ENCODE measurements around the gene ANKS1A. TPM values are rescaled to one million over a fixed set of nuclear protein-coding genes. Genes with fewer than 3 reads are reported as not detected.

ANKS1A gene
- total RNA-seq, 2 donors from 2014 or later, result 12.2 to 15.0 TPM

- Mint-ChIP-seq H3K36me3 (no peaks in the 10 kb centered on the region), H3K27me3 (no peaks in the 10 kb centered on the region), H3K27ac (no peak overlapping the region), H3K9me3 (no peaks in the 10 kb centered on the region), H3K4me3 (no peak overlapping the region), H3K4me1 (ENCODE audit: low read depth in 2 of 2) (peaks cover 0 to 9% of the 10 kb centered on the region in 2 donors)
- no peak for DNase-seq (ENCODE audit: low spot score)
- ATAC-seq, result no peak
Measured at GRCh38 chr6:35025232-35026188, 136.5 kb downstream of the ANKS1A start.

DNA sequence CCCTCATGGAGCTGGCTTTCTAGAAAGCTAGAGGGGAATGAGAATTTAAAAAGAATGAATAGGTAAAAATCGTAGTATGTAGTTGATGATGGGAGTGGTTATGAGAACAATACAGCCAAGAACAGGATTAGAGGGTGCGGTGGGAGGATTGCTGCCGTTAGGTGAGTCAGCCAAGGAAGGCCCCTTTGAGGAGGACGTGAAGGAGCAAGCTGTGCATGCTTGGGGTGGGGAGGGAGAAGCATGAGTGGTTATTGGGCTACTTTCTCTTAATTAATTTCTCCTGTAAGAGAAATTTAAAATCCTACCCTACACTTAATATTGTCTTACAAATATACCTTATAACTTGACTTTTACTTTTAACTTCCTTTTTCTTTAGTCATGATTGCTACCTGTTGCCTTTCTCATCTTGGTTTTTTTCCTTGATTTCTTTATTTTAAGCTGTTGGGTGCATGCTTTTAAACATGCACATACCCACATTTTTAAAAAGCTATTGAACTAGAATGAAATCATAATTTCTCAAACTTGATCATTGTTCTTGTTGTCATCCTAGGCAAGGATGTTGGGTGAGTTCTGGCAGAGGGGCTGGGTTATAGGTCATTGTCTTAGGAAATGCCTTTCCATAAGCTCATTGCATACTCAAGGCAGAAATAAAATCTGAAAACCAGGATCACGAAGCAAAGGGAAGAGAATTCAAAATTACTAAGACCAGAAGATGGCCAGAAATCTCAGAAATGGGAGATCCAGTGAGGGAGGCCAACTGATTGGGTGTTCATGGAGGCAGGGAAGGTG lies 137.6 kb downstream of the ANKS1A start:
- Mint-ChIP-seq H3K9me3 (no peaks in the 10 kb centered on the region), H3K27me3 (no peaks in the 10 kb centered on the region)

GRCh38 chr6:35027807-35028206 lies 138.8 kb downstream of the ANKS1A start:
- Mint-ChIP-seq H3K4me1 (ENCODE audit: low read depth in 2 of 2) (peaks cover 0 to 9% of the 10 kb centered on the region in 2 donors), H3K27me3 (no peaks in the 10 kb centered on the region), H3K4me3 (no peak overlapping the region), H3K27ac (no peak overlapping the region), H3K9me3 (no peaks in the 10 kb centered on the region), H3K36me3 (no peaks in the 10 kb centered on the region)
- DNase-seq (ENCODE audit: low spot score), result no peak
- no peak for ATAC-seq

More for the DNA sequence above, 137.6 kb downstream of the ANKS1A start:
- ATAC-seq (no peak), DNase-seq (ENCODE audit: low spot score) (no peak)
- no peak overlapping the region for H3K4me3 Mint-ChIP-seq
- no peaks in the 10 kb centered on the region for H3K36me3 Mint-ChIP-seq
- peaks cover 0 to 9% of the 10 kb centered on the region in 2 donors for H3K4me1 Mint-ChIP-seq (ENCODE audit: low read depth in 2 of 2)
- no peak overlapping the region for H3K27ac Mint-ChIP-seq

GRCh38 chr6:35028781-35029769 lies 140.0 kb downstream of the ANKS1A start:
- Mint-ChIP-seq H3K9me3 (no peaks in the 10 kb centered on the region), H3K27me3 (no peaks in the 10 kb centered on the region), H3K4me3 (no peak overlapping the region), H3K36me3 (no peaks in the 10 kb centered on the region), H3K4me1 (ENCODE audit: low read depth in 2 of 2) (peaks cover 0 to 9% of the 10 kb centered on the region in 2 donors), H3K27ac (no peak overlapping the region)
- DNase-seq (ENCODE audit: low spot score) (no peak), ATAC-seq (no peak)

DNA sequence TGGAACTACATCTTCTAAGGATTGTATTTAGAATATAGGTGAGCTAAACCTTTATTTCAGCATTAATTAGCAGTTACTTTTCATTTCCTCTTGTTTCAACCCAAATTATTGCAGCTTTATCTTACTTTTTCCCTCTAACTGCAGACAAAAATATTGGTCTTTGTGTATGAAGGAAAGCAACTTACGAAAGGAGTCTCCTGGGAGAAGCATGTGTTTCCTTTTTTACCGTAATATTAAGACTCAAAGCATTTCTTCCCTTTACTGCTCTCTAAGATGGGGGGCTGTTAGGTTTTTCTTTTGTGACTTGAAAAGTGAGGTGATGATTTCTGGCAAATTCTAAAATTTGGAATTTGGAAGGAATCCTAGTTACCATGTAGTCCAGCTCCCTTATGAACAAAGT lies 141.0 kb downstream of the ANKS1A start:
- no peak for DNase-seq (ENCODE audit: low spot score)
- H3K4me3 Mint-ChIP-seq, result no peak overlapping the region
- H3K36me3 Mint-ChIP-seq, result no peaks in the 10 kb centered on the region
- no peaks in the 10 kb centered on the region for H3K9me3 Mint-ChIP-seq
- no peak overlapping the region for H3K27ac Mint-ChIP-seq
- no peaks in the 10 kb centered on the region for H3K27me3 Mint-ChIP-seq
- H3K4me1 Mint-ChIP-seq (ENCODE audit: low read depth in 2 of 2), result peaks cover 6 to 15% of the 10 kb centered on the region in 2 donors
- no peak for ATAC-seq

- Mint-ChIP-seq H3K4me1 (ENCODE audit: low read depth in 2 of 2) (peaks cover 6 to 11% of the 10 kb centered on the region in 2 donors), H3K4me3 (no peak overlapping the region), H3K27me3 (no peaks in the 10 kb centered on the region), H3K27ac (no peak overlapping the region), H3K9me3 (no peaks in the 10 kb centered on the region), H3K36me3 (no peaks in the 10 kb centered on the region)
- ATAC-seq (no peak), DNase-seq (ENCODE audit: low spot score) (no peak)
Measured at GRCh38 chr6:35031611-35032529, 142.8 kb downstream of the ANKS1A start.

- no peaks in the 10 kb centered on the region for H3K27me3 Mint-ChIP-seq
- DNase-seq (ENCODE audit: low spot score) (no peak), ATAC-seq (no peak)
- no peaks in the 10 kb centered on the region for H3K9me3 Mint-ChIP-seq
- H3K27ac Mint-ChIP-seq, result no peak overlapping the region
- H3K36me3 Mint-ChIP-seq, result no peaks in the 10 kb centered on the region
- H3K4me3 Mint-ChIP-seq, result no peak overlapping the region
- H3K4me1 Mint-ChIP-seq (ENCODE audit: low read depth in 2 of 2), result peaks cover 6% of the 10 kb centered on the region in 2 donors
Measured at GRCh38 chr6:35033683-35034082, 144.6 kb downstream of the ANKS1A start.

GRCh38 chr6:35034411-35035191 lies 145.5 kb downstream of the ANKS1A start:
- no peak overlapping the region for H3K27ac Mint-ChIP-seq
- ATAC-seq, result no peak
- no peaks in the 10 kb centered on the region for H3K36me3 Mint-ChIP-seq
- no peak for DNase-seq (ENCODE audit: low spot score)
- H3K27me3 Mint-ChIP-seq, result no peaks in the 10 kb centered on the region
- H3K4me3 Mint-ChIP-seq, result no peak overlapping the region
- peaks cover 6% of the 10 kb centered on the region in 2 donors for H3K4me1 Mint-ChIP-seq (ENCODE audit: low read depth in 2 of 2)
- H3K9me3 Mint-ChIP-seq, result no peaks in the 10 kb centered on the region

GRCh38 chr6:35035481-35036030 lies 146.5 kb downstream of the ANKS1A start:
- Mint-ChIP-seq H3K27ac (no peak overlapping the region), H3K9me3 (no peaks in the 10 kb centered on the region), H3K4me1 (ENCODE audit: low read depth in 2 of 2) (peaks cover 6% of the 10 kb centered on the region in 2 donors), H3K36me3 (no peaks in the 10 kb centered on the region), H3K4me3 (no peak overlapping the region), H3K27me3 (no peaks in the 10 kb centered on the region)
- DNase-seq (ENCODE audit: low spot score) (no peak), ATAC-seq (no peak)

GRCh38 chr6:35036059-35036827 lies 147.2 kb downstream of the ANKS1A start:
- ATAC-seq (no peak), DNase-seq (ENCODE audit: low spot score) (no peak)
- Mint-ChIP-seq H3K4me1 (ENCODE audit: low read depth in 2 of 2) (peaks cover 6% of the 10 kb centered on the region in 2 donors), H3K27me3 (no peaks in the 10 kb centered on the region), H3K4me3 (no peak overlapping the region), H3K9me3 (no peaks in the 10 kb centered on the region), H3K27ac (no peak overlapping the region), H3K36me3 (no peaks in the 10 kb centered on the region)

Measured in natural killer cell treated with Interleukin-12 subunit alpha and Interleukin-12 subunit beta and Interleukin-15 and Interleukin-18, amount 100 ng/mL, for 72 hours (primary cell).